NCI-H510A (cell line): ENCODE data around the gene GDF7.
A peak's percentile ranks its signal among the peaks of the same experiment; 100 is the strongest.

ENCODE experiments used
- DNase-seq: peaks from one replicate; lab custom pipeline; 2025; lab: John Stamatoyannopoulos, UW

GDF7 gene

GRCh38 chr2:20666304-20667150 is at the start of gene GDF7:
TSS of gene GDF7 (plus strand) at chr2:20667144. CDS start at chr2:20667240, 96 bp downstream.
- no peak for DNase-seq

GRCh38 chr2:20617892-20618467 is 49.0 kb upstream of the GDF7 start:
- DNase-seq: peak; percentile 85

- DNase-seq: no peak
These were observed 48.5 kb upstream of the GDF7 start for GRCh38 chr2:20618468-20618885.

GRCh38 chr2:20618886-20619521 is 47.9 kb upstream of the GDF7 start:
- DNase-seq: no peak

- no peak for DNase-seq
These were observed 47.3 kb upstream of the GDF7 start for GRCh38 chr2:20619624-20620024.

- no peak for DNase-seq
These were observed 46.7 kb upstream of the GDF7 start for GRCh38 chr2:20620271-20620681.

GRCh38 chr2:20620696-20621365 is 46.1 kb upstream of the GDF7 start:
- no peak for DNase-seq

GRCh38 chr2:20621366-20622295 is 45.3 kb upstream of the GDF7 start:
- no peak for DNase-seq

GRCh38 chr2:20622296-20622686 is 44.7 kb upstream of the GDF7 start:
- no peak for DNase-seq

GRCh38 chr2:20622731-20623130 is 44.2 kb upstream of the GDF7 start:
- no peak for DNase-seq

- no peak for DNase-seq
These were observed 43.7 kb upstream of the GDF7 start for GRCh38 chr2:20623241-20623640.

GRCh38 chr2:20623741-20624155 is 43.2 kb upstream of the GDF7 start:
- no peak for DNase-seq

- no peak for DNase-seq
These were observed 42.6 kb upstream of the GDF7 start for GRCh38 chr2:20624156-20624883.

GRCh38 chr2:20624884-20625485 is 42.0 kb upstream of the GDF7 start:
- DNase-seq: no peak

GRCh38 chr2:20625491-20626391 is 41.2 kb upstream of the GDF7 start:
- DNase-seq: peak; percentile 40

GRCh38 chr2:20626392-20626697 is 40.6 kb upstream of the GDF7 start:
- no peak for DNase-seq

GRCh38 chr2:20626698-20627513 is 40.0 kb upstream of the GDF7 start:
- DNase-seq: no peak

- DNase-seq: no peak
These were observed 39.1 kb upstream of the GDF7 start for GRCh38 chr2:20627712-20628380.
